ENCODE data around the gene FARP1.

FARP1 gene

DNA sequence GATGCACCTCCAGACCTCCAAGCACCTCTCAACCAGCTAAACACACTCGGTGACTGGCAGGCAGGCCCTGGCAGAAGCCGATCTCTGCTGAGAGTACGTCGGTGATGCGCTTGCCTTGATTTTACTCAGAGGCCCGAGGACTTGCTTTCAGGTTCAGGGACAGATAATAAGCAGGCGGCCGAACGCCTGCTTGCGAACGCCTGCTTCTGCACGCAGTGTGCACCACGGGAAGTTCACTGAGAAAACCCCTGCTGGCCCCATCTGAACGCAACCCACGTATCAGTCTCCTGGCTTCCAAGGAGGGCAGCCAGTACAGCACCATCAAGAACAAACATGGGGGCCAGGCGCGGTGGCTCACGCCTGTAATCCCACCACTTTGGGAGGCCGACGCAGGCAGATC lies 326.0 kb downstream of the FARP1 start:
- POLR2A ChIA-PET, result no interaction called here
- no peak overlapping the region for H3K4me3 ChIP-seq (ENCODE audit: control insufficient read depth in 1 of 7, extremely low read depth in 1 of 7, insufficient read depth in 4 of 7, low read depth in 2 of 7, low read length in 6 of 7)
- CTCF ChIA-PET, result interaction anchor here (1.3 to 6.7 kb wide), 5 partner anchors 10 to 185 kb away, joined by 3 to 54 read pairs (median 19); no protein-coding TSS in a partner anchor
- H3K9me3 ChIP-seq (ENCODE audit: control extremely low read depth in 1 of 5, control insufficient read depth in 4 of 5, insufficient read depth in 2 of 5, low read depth in 1 of 5, low read length in 4 of 5), result no peaks in the 10 kb centered on the region
- DNase-seq, result no peak
- H3K36me3 ChIP-seq (ENCODE audit: control insufficient read depth in 4 of 4, insufficient read depth in 4 of 4, low read length in 3 of 4), result peaks cover 11 to 65% (median 38%) of the 10 kb centered on the region in 4 experiments
- WGBS (ENCODE audit: insufficient coverage), result 95% methylated on average over 20 of the region's 20 CpGs
- H3K27me3 ChIP-seq (replicated peaks in 2 of 5; ENCODE audit: control insufficient read depth in 4 of 5, insufficient read depth in 5 of 5, low read length in 4 of 5), result no peaks in the 10 kb centered on the region
- no peak overlapping the region for H3K27ac ChIP-seq (ENCODE audit: insufficient read depth in 1 of 2, low read depth in 1 of 2, low read length in 2 of 2, poor library complexity in 1 of 2, severe bottlenecking in 2 of 2)
- no peaks in the 10 kb centered on the region for H3K4me1 ChIP-seq (ENCODE audit: control extremely low read depth in 1 of 4, control insufficient read depth in 4 of 4, insufficient read depth in 4 of 4, low read length in 3 of 4)

DNA sequence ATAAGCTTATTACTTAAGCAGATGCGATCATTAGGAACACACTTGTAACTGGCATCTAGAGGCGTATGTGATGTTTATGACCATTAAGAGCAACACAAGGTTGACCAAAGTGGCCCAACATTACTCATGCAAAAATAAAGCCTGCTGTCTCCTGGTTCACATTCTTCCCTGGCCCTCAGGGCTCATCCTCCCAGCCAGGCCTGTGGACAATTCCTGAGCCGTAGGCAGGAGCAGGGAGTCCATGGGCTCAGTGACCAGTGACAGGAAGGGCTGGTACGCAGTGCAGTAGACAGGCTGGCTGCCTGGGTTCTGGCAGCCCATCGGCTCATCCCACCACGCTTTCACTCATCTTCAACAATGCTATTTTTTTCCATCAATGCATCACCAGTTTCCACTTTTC lies 328.0 kb downstream of the FARP1 start:
- H3K36me3 ChIP-seq (ENCODE audit: control insufficient read depth in 4 of 4, insufficient read depth in 4 of 4, low read length in 3 of 4), result peaks cover 11 to 64% (median 36%) of the 10 kb centered on the region in 4 experiments
- POLR2A ChIA-PET, result no interaction called here
- no peak overlapping the region for H3K27ac ChIP-seq (ENCODE audit: insufficient read depth in 1 of 2, low read depth in 1 of 2, low read length in 2 of 2, poor library complexity in 1 of 2, severe bottlenecking in 2 of 2)
- DNase-seq, result no peak
- no peaks in the 10 kb centered on the region for H3K9me3 ChIP-seq (ENCODE audit: control extremely low read depth in 1 of 5, control insufficient read depth in 4 of 5, insufficient read depth in 2 of 5, low read depth in 1 of 5, low read length in 4 of 5)
- CTCF ChIA-PET, result interaction anchor here (1.0 to 6.7 kb wide), 5 partner anchors 15 to 203 kb away, joined by 3 to 54 read pairs (median 4); no protein-coding TSS in a partner anchor
- no peak overlapping the region for H3K4me3 ChIP-seq (ENCODE audit: control insufficient read depth in 1 of 7, extremely low read depth in 1 of 7, insufficient read depth in 4 of 7, low read depth in 2 of 7, low read length in 6 of 7)
- peaks cover 0 to 10% (median 5%) of the 10 kb centered on the region in 4 experiments for H3K4me1 ChIP-seq (ENCODE audit: control extremely low read depth in 1 of 4, control insufficient read depth in 4 of 4, insufficient read depth in 4 of 4, low read length in 3 of 4)
- H3K27me3 ChIP-seq (replicated peaks in 2 of 5; ENCODE audit: control insufficient read depth in 4 of 5, insufficient read depth in 5 of 5, low read length in 4 of 5), result no peaks in the 10 kb centered on the region
- 100% methylated on average over 3 of the region's 6 CpGs for WGBS (ENCODE audit: insufficient coverage)

DNA sequence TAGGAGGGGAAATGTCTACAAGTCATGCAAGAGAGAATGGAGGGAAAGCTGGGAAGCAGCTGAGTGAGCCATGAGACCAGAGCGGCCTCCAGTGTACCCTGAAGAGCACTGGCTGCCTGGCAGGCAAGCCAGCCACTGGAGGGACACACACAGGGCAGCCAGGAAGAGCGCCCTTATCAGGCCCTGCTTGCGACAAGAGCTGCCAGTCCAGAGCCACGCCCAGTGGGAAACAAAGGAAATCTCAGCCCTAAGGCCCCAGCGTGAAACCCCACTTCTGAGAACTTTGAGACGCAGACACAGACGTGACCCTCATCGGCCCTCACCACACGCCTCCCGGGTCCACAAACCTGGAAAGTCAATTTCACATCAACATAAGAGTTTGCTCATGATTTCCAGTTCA lies 329.0 kb downstream of the FARP1 start:
- Histone ChIP-seq H3K27me3 (replicated peaks in 2 of 5; ENCODE audit: control insufficient read depth in 4 of 5, insufficient read depth in 5 of 5, low read length in 4 of 5) (no peaks in the 10 kb centered on the region), H3K27ac (ENCODE audit: insufficient read depth in 1 of 2, low read depth in 1 of 2, low read length in 2 of 2, poor library complexity in 1 of 2, severe bottlenecking in 2 of 2) (no peak overlapping the region), H3K9me3 (ENCODE audit: control extremely low read depth in 1 of 5, control insufficient read depth in 4 of 5, insufficient read depth in 2 of 5, low read depth in 1 of 5, low read length in 4 of 5) (no peaks in the 10 kb centered on the region), H3K4me3 (ENCODE audit: control insufficient read depth in 1 of 7, extremely low read depth in 1 of 7, insufficient read depth in 4 of 7, low read depth in 2 of 7, low read length in 6 of 7) (no peak overlapping the region), H3K36me3 (ENCODE audit: control insufficient read depth in 4 of 4, insufficient read depth in 4 of 4, low read length in 3 of 4) (peaks cover 11 to 55% (median 32%) of the 10 kb centered on the region in 4 experiments), H3K4me1 (ENCODE audit: control extremely low read depth in 1 of 4, control insufficient read depth in 4 of 4, insufficient read depth in 4 of 4, low read length in 3 of 4) (peaks cover 6 to 20% (median 15%) of the 10 kb centered on the region in 4 experiments)
- ChIA-PET POLR2A (no interaction called here), CTCF (interaction anchor here (0.7 to 1.8 kb wide), 4 partner anchors 12 to 181 kb away, joined by 3 to 7 read pairs (median 4); no protein-coding TSS in a partner anchor)
- no peak for DNase-seq
- WGBS (ENCODE audit: insufficient coverage), result 85% methylated on average over 8 of the region's 10 CpGs

DNA sequence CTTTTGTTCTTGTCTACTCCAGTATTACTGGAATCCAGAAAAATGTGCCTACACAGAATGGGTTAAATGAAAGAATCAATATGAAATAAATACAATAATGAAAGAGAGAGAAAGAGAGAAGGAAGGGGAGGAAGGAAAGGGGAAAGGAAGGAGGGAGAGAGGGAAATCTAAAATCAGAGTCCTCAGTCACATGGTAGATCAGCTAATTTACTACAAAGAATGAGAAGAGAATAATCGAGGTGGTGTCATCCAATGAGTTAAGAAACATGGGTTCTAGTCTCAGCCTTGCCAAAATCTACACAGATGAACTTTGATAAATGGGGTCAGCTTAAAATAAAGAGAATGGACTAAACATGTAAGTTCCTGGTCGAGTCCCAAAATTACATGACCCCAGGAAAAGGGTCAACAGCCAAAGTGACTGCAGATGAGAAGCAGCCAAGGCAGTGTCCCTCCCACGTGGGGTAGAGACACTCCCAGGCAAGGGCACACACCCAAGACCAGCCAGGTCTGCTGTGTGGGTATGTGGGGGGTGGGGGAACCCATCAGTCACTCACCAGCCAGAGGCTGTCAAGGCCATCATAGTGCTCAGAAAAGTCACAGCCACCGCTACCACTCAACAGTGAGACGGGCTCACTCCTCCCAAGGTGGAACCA lies 330.4 kb downstream of the FARP1 start:
- Histone ChIP-seq H3K9me3 (ENCODE audit: control extremely low read depth in 1 of 5, control insufficient read depth in 4 of 5, insufficient read depth in 2 of 5, low read depth in 1 of 5, low read length in 4 of 5) (no peaks in the 10 kb centered on the region), H3K27ac (ENCODE audit: insufficient read depth in 1 of 2, low read depth in 1 of 2, low read length in 2 of 2, poor library complexity in 1 of 2, severe bottlenecking in 2 of 2) (no peak overlapping the region), H3K36me3 (ENCODE audit: control insufficient read depth in 4 of 4, insufficient read depth in 4 of 4, low read length in 3 of 4) (peaks cover 11 to 43% (median 28%) of the 10 kb centered on the region in 4 experiments), H3K4me3 (ENCODE audit: control insufficient read depth in 1 of 7, extremely low read depth in 1 of 7, insufficient read depth in 4 of 7, low read depth in 2 of 7, low read length in 6 of 7) (no peak overlapping the region), H3K4me1 (ENCODE audit: control extremely low read depth in 1 of 4, control insufficient read depth in 4 of 4, insufficient read depth in 4 of 4, low read length in 3 of 4) (peaks cover 11 to 34% (median 26%) of the 10 kb centered on the region in 4 experiments), H3K27me3 (replicated peaks in 2 of 5; ENCODE audit: control insufficient read depth in 4 of 5, insufficient read depth in 5 of 5, low read length in 4 of 5) (no peaks in the 10 kb centered on the region)
- POLR2A ChIA-PET, result no interaction called here
- DNase-seq, result no peak
- CTCF ChIA-PET, result interaction anchor here (1.8 kb wide), 1 partner anchor 180 kb away, joined by 7 read pairs; no protein-coding TSS in a partner anchor
- 88% methylated on average over 3 of the region's 5 CpGs for WGBS (ENCODE audit: insufficient coverage)

DNA sequence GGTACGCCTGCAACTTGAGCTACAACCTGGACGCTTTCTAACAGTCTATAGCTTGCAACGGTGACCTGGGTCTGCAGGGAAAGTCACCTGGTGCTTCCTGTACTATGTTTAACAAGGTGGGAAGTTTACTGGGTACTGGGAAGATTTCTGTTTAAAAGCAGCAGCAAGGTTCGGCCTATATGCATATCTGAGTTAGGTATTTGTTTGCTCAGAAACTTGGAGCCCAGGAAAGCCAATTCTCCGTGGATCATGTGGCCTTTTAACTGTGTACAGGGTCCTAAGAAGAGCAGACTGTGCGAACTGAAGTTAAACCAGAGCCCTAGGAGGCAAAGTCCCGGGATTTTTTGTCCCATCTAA lies 330.9 kb downstream of the FARP1 start:
- peaks cover 11 to 42% (median 26%) of the 10 kb centered on the region in 4 experiments for H3K36me3 ChIP-seq (ENCODE audit: control insufficient read depth in 4 of 4, insufficient read depth in 4 of 4, low read length in 3 of 4)
- CTCF ChIA-PET, result no interaction called here
- H3K27ac ChIP-seq (ENCODE audit: insufficient read depth in 1 of 2, low read depth in 1 of 2, low read length in 2 of 2, poor library complexity in 1 of 2, severe bottlenecking in 2 of 2), result no peak overlapping the region
- H3K9me3 ChIP-seq (ENCODE audit: control extremely low read depth in 1 of 5, control insufficient read depth in 4 of 5, insufficient read depth in 2 of 5, low read depth in 1 of 5, low read length in 4 of 5), result no peaks in the 10 kb centered on the region
- POLR2A ChIA-PET, result no interaction called here
- no peak for DNase-seq
- H3K4me1 ChIP-seq (ENCODE audit: control extremely low read depth in 1 of 4, control insufficient read depth in 4 of 4, insufficient read depth in 4 of 4, low read length in 3 of 4), result peaks cover 11 to 38% (median 30%) of the 10 kb centered on the region in 4 experiments
- no peak overlapping the region for H3K4me3 ChIP-seq (ENCODE audit: control insufficient read depth in 1 of 7, extremely low read depth in 1 of 7, insufficient read depth in 4 of 7, low read depth in 2 of 7, low read length in 6 of 7)
- H3K27me3 ChIP-seq (replicated peaks in 2 of 5; ENCODE audit: control insufficient read depth in 4 of 5, insufficient read depth in 5 of 5, low read length in 4 of 5), result no peaks in the 10 kb centered on the region
- 98% methylated on average over 5 of the region's 7 CpGs for WGBS (ENCODE audit: insufficient coverage)

DNA sequence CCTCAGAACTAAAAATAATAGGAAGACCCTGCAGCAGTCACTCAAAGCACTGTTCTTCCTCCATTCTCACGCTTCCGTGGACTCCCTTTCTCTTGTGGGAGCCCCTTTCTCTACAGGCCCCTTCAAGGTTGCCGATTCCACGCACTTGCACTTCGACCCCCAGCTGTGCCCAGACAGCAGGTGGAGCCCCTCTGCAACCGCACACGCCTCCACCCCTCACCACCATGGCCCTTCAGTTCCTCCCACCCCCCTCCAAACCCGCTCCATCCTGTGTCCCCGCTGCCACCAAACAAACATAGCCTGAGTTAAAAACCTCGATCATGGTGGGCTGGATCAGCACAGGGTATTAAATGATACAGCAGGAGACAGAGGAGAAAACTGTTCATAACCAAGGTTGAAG lies 331.4 kb downstream of the FARP1 start:
- ChIA-PET POLR2A (no interaction called here), CTCF (interaction anchor here (1.0 kb wide), 1 partner anchor 29 kb away, joined by 3 read pairs; no protein-coding TSS in a partner anchor)
- Histone ChIP-seq H3K4me3 (ENCODE audit: control insufficient read depth in 1 of 7, extremely low read depth in 1 of 7, insufficient read depth in 4 of 7, low read depth in 2 of 7, low read length in 6 of 7) (no peak overlapping the region), H3K36me3 (ENCODE audit: control insufficient read depth in 4 of 4, insufficient read depth in 4 of 4, low read length in 3 of 4) (peaks cover 11 to 38% (median 26%) of the 10 kb centered on the region in 4 experiments), H3K9me3 (ENCODE audit: control extremely low read depth in 1 of 5, control insufficient read depth in 4 of 5, insufficient read depth in 2 of 5, low read depth in 1 of 5, low read length in 4 of 5) (no peaks in the 10 kb centered on the region), H3K27me3 (replicated peaks in 2 of 5; ENCODE audit: control insufficient read depth in 4 of 5, insufficient read depth in 5 of 5, low read length in 4 of 5) (no peaks in the 10 kb centered on the region), H3K27ac (ENCODE audit: insufficient read depth in 1 of 2, low read depth in 1 of 2, low read length in 2 of 2, poor library complexity in 1 of 2, severe bottlenecking in 2 of 2) (no peak overlapping the region), H3K4me1 (ENCODE audit: control extremely low read depth in 1 of 4, control insufficient read depth in 4 of 4, insufficient read depth in 4 of 4, low read length in 3 of 4) (peaks cover 11 to 40% (median 30%) of the 10 kb centered on the region in 4 experiments)
- DNase-seq, result no peak
- 94% methylated on average over 5 of the region's 10 CpGs for WGBS (ENCODE audit: insufficient coverage)

DNA sequence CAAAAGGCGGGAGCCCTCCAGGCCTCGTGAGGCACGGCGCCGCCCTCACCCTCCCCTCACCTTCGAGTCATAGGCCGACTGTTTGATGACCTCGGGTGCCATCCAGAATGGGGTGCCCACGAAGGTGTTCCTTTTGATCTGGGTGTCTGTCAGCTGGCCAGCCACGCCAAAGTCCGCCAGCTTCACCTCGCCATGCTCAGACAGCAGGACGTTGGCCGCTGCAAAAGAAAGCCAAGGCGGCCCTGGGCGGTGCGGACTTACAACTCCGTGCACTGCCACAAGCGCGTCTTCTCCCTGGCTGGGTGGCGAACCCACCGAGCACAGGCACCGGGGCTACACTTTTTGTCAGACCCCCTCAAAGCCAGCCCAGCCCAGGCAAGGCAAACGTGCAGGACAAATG lies 331.9 kb downstream of the FARP1 start:
- DNase-seq, result no peak
- no peaks in the 10 kb centered on the region for H3K27me3 ChIP-seq (replicated peaks in 2 of 5; ENCODE audit: control insufficient read depth in 4 of 5, insufficient read depth in 5 of 5, low read length in 4 of 5)
- 95% methylated on average over 24 of the region's 24 CpGs for WGBS (ENCODE audit: insufficient coverage)
- no peaks in the 10 kb centered on the region for H3K9me3 ChIP-seq (ENCODE audit: control extremely low read depth in 1 of 5, control insufficient read depth in 4 of 5, insufficient read depth in 2 of 5, low read depth in 1 of 5, low read length in 4 of 5)
- H3K4me1 ChIP-seq (ENCODE audit: control extremely low read depth in 1 of 4, control insufficient read depth in 4 of 4, insufficient read depth in 4 of 4, low read length in 3 of 4), result peaks cover 11 to 45% (median 30%) of the 10 kb centered on the region in 4 experiments
- ChIA-PET POLR2A (no interaction called here), CTCF (interaction anchor here (1.0 kb wide), 1 partner anchor 29 kb away, joined by 3 read pairs; no protein-coding TSS in a partner anchor)
- peaks cover 11 to 38% (median 26%) of the 10 kb centered on the region in 4 experiments for H3K36me3 ChIP-seq (ENCODE audit: control insufficient read depth in 4 of 4, insufficient read depth in 4 of 4, low read length in 3 of 4)
- no peak overlapping the region for H3K4me3 ChIP-seq (ENCODE audit: control insufficient read depth in 1 of 7, extremely low read depth in 1 of 7, insufficient read depth in 4 of 7, low read depth in 2 of 7, low read length in 6 of 7)
- H3K27ac ChIP-seq (ENCODE audit: insufficient read depth in 1 of 2, low read depth in 1 of 2, low read length in 2 of 2, poor library complexity in 1 of 2, severe bottlenecking in 2 of 2), result no peak overlapping the region
